Tibial artery (tissue), 4 donors: ENCODE results near the gene ZCCHC17.

Experiments
- DNase-seq, 2 donors: peaks; one replicate each; pipeline ENCODE4 v3.0.0-alpha.2; 2019
- H3K27ac ChIP-seq, 2 donors: fragments of 200-600 bp; sonication (generic) in 1 of 2; 1 replicate in 1 of 2; 2 replicates in 1 of 2; pipeline ENCODE4 v1.5.1; 2018 to 2019; ENCODE audit warnings: mild to moderate bottlenecking in 1 of 2
- H3K27me3 ChIP-seq, 2 donors: fragments of 200-600 bp; sonication (generic) in 1 of 2; one replicate each; pipeline versions ENCODE4 v1.5.1 to v1.6.0; 2016 to 2019
- H3K36me3 ChIP-seq, 3 donors: fragments of 200-600 bp; sonication (generic) in 2 of 3; one replicate each; pipeline ENCODE4 v1.5.1; 2016 to 2019; ENCODE audit warnings: mild to moderate bottlenecking in 2 of 3
- H3K4me1 ChIP-seq, 4 donors: fragments of 200-600 bp; sonication (generic) in 2 of 4; 1 replicate in 3 of 4; 2 replicates in 1 of 4; pipeline ENCODE4 v1.5.1; 2016 to 2019
- H3K4me3 ChIP-seq, 2 donors: fragments of 200-600 bp; sonication (generic) in 1 of 2; 1 replicate in 1 of 2; 2 replicates in 1 of 2; pipeline ENCODE4 v1.5.1; 2018 to 2019; ENCODE audit warnings: mild to moderate bottlenecking in 2 of 2
- H3K9me3 ChIP-seq, 3 donors: fragments of 200-600 bp; sonication (generic) in 1 of 3; one replicate each; pipeline ENCODE4 v1.5.1; 2016 to 2019
- intact Hi-C: fragments of 100-400 bp; cut with DNase I; formaldehyde crosslinking; loops from one replicate; pipeline ENCODE4 v1.15.0; 2023; ENCODE audit warnings: low total_unique reads
- TF ChIP-seq, protein P1 (sequence below), 2 experiments: fragments of 200-600 bp in 1 of 2; fragments of 450-650 bp in 1 of 2; IDR thresholded peaks; one replicate each; pipeline ENCODE4 v1.5.1; 2017 to 2019; ENCODE audit warnings: antibody characterized with exemption in 2 of 2, mild to moderate bottlenecking in 1 of 2, moderate library complexity in 1 of 2

ZCCHC17 gene

DNA sequence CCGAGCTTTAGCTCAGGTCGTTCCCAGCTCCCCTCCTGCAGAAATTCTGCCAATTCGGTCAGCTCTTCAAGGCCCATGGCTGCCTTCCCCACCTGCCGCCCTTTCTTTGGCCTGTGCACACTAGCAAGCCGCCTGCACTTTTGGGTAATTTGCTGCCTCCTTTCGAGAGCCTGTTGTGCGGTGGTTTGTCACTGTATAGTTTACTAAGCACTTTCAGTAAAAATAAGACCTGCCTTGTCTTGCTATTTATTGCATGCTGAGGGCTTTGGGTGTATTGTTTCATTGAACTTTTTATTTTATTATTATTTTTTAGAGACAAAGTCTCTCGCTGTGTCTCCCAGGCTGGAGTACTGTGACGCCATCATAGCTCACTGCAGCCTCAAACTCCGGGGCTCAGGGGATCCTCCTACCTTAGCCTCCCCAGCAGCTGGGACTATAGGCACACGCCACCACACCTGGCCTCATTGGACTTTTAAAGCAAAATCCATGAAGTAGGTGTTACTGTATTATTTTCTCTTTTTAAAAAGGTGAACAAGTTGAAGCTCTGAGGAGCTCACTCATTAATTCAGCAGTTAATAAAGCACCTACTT lies 77.2 kb downstream of the ZCCHC17 start:
- no peak for DNase-seq
- H3K9me3 ChIP-seq, result no peaks in the 10 kb centered on the region
- H3K27ac ChIP-seq, result peak overlapping the region; percentile 81 to 92
- intact Hi-C loops, result no loop called here
- H3K4me1 ChIP-seq, result peaks cover 6 to 64% (median 48%) of the 10 kb centered on the region in 4 donors
- peak overlapping the region; percentile 56 for H3K4me3 ChIP-seq
- TF ChIP-seq, protein P1, sequence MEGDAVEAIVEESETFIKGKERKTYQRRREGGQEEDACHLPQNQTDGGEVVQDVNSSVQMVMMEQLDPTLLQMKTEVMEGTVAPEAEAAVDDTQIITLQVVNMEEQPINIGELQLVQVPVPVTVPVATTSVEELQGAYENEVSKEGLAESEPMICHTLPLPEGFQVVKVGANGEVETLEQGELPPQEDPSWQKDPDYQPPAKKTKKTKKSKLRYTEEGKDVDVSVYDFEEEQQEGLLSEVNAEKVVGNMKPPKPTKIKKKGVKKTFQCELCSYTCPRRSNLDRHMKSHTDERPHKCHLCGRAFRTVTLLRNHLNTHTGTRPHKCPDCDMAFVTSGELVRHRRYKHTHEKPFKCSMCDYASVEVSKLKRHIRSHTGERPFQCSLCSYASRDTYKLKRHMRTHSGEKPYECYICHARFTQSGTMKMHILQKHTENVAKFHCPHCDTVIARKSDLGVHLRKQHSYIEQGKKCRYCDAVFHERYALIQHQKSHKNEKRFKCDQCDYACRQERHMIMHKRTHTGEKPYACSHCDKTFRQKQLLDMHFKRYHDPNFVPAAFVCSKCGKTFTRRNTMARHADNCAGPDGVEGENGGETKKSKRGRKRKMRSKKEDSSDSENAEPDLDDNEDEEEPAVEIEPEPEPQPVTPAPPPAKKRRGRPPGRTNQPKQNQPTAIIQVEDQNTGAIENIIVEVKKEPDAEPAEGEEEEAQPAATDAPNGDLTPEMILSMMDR (IDR thresholded peaks at IDR 0.05), result no peak
- no peaks in the 10 kb centered on the region for H3K36me3 ChIP-seq
- no peaks in the 10 kb centered on the region for H3K27me3 ChIP-seq

DNA sequence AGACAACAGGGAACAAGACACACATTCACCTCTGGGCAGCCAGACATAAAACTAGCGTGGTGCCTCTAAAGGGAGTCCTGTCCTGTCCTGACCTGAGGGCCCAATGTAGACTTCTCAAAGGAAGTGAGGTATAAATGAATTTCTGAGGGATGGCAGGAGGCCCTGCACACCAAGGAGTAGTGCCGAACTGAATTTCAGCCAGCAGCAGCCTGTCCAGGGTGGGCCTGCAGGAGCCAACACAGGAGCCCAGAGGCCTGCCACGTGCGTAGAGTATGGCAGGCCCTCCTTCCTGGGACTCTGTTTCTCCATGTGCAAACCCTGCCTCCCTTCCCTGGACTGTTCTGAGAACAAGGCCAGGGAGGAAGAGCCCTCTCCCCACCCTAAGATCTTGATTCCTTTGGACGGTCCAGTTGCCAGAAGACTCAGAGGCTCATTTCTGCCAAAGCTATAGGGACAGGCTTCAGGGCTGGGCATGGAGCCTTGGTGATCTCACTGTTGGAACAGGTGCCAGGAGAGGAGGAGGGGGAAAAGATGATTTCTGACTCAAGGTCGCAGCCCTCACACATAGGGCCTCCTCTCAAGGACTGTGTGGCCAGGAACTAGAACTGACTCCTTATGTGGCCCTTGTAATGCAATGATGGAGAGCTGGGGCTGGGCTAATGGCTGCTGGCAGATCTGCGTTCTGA lies 77.8 kb downstream of the ZCCHC17 start:
- Histone ChIP-seq H3K9me3 (no peaks in the 10 kb centered on the region), H3K27ac (peak overlapping the region; percentile 81 to 92), H3K4me3 (no peak overlapping the region), H3K36me3 (no peaks in the 10 kb centered on the region), H3K4me1 (peaks cover 6 to 57% (median 44%) of the 10 kb centered on the region in 4 donors), H3K27me3 (no peaks in the 10 kb centered on the region)
- TF ChIP-seq, protein P1 (IDR thresholded peaks at IDR 0.05), result no peak
- DNase-seq, result peak; percentile 40 to 82
- intact Hi-C loops, result no loop called here

GRCh38 chr1:31376375-31377134 lies 79.7 kb downstream of the ZCCHC17 start:
- no peaks in the 10 kb centered on the region for H3K36me3 ChIP-seq
- H3K27me3 ChIP-seq, result no peaks in the 10 kb centered on the region
- no peak overlapping the region for H3K4me3 ChIP-seq
- H3K9me3 ChIP-seq, result no peaks in the 10 kb centered on the region
- H3K4me1 ChIP-seq, result peaks cover 6 to 45% (median 30%) of the 10 kb centered on the region in 4 donors
- DNase-seq, result no peak
- H3K27ac ChIP-seq, result no peak overlapping the region
- intact Hi-C loops, result no loop called here
- TF ChIP-seq, protein P1 (IDR thresholded peaks at IDR 0.05), result no peak

DNA sequence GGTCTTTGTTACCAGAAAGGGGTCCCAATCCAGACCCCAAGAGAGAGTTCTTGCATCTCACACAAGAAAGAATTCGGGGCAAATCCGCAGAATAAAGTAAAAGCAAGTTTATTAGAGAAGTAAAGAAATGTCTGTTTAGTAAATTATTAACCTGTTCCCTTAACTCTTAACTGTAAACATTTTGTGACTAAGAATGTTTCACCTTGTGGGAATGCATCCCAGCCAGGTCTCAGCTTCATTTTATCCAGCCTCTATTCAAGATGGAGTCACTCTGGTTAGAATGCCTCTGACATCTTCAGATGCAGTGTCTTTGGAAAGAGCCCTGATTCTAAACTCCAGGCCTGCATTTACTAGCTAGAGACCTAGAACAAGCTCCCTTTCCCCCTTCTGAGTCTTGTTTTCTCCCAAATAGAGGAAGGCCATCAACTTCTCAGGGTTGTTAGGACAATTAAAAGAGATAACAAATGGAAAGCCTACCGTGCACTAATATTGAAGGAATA lies 80.6 kb downstream of the ZCCHC17 start:
- H3K9me3 ChIP-seq, result no peaks in the 10 kb centered on the region
- H3K27me3 ChIP-seq, result no peaks in the 10 kb centered on the region
- H3K36me3 ChIP-seq, result no peaks in the 10 kb centered on the region
- no peak overlapping the region for H3K4me3 ChIP-seq
- peaks cover 6 to 41% (median 25%) of the 10 kb centered on the region in 4 donors for H3K4me1 ChIP-seq
- intact Hi-C loops, result no loop called here
- H3K27ac ChIP-seq, result no peak overlapping the region
- TF ChIP-seq, protein P1 (IDR thresholded peaks at IDR 0.05), result no peak
- no peak for DNase-seq

DNA sequence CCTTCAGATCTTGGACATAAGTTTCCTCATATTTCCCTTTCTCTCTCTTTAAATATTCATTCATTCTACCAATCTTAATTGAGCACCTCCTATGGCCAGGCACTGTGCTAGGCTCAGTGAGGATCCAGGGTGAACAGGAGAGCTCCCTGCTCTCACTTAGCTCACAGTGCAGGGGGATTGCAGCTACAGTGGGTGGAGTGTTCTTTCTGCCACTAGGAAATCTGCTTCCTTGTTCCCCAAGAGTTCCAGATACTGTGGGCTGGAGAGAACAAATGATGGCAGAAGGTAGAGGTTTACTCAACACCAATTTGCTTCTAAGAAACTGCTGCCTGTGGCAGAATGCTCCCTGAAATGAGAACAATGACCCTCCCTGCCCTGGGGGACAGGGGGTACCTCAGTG lies 81.2 kb downstream of the ZCCHC17 start:
- intact Hi-C loops, result no loop called here
- Histone ChIP-seq H3K27ac (no peak overlapping the region), H3K36me3 (no peaks in the 10 kb centered on the region), H3K9me3 (no peaks in the 10 kb centered on the region), H3K27me3 (no peaks in the 10 kb centered on the region), H3K4me3 (no peak overlapping the region), H3K4me1 (peaks cover under 1 to 35% (median 20%) of the 10 kb centered on the region in 4 donors)
- TF ChIP-seq, protein P1 (IDR thresholded peaks at IDR 0.05), result no peak
- DNase-seq, result peak in 1 of 2 donors; percentile 5
